Measurements from ENCODE around the gene PROZ. TPM values are rescaled to one million over a fixed set of nuclear protein-coding genes. Genes with fewer than 3 reads are reported as not detected.

PROZ gene
- total and polyA plus RNA-seq, 9 of the 15 experiments (the other 6 are each of a cell fraction or from before 2014, with no cell fraction given) = not detected

DNA sequence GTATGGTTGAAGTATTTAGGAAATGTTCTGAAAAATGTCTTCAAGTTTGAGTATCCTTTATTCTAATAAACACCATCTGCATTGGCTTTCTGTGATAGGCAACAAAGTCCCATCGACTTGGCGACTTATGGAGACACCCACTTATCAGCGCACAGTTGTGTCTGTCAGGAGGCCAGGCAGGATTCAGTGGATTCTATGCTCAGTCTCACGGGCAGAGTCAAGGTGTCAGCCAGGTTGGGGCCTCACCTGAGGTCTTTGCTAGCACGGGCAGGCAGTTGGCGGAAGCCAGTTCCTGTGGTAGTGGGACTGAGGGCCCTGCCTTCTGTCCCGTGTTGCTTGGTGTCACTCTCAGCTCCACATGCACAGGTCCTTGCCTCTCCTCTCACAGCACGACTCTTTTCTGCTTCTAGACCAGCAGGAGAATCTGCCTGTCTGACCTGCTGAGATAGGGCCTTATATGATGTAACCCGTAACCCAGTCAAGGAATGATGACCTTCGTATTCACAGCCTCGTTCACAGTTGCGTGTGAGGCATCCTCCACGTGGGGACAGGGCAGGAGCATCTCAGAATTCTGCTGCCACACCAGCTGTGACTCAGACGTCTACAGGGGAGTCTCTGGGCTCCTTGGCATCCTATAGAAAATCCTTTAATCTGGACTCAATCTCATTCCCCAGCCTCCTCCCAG, 61.0 kb downstream of the PROZ start (continued):
- 0 out of 2 replicates have a peak, but pooled peaks have one; percentile 17 for TF ChIP-seq HDAC2 (IDR thresholded peaks at IDR 0.05)
- no peak for TF ChIP-seq NR2C1 (IDR thresholded peaks at IDR 0.05)
- TF ChIP-seq NR2C1 (tag; IDR thresholded peaks at IDR 0.05) = peak; percentile 32; the same call in 1 of the 2 replicates
- TF ChIP-seq NR2C2 (CRISPR knock-in tag; IDR thresholded peaks at IDR 0.05) = no peak
- 0 out of 2 replicates have a peak, but pooled peaks have one; percentile 34 for TF ChIP-seq NR2C2 (tag; IDR thresholded peaks at IDR 0.05)
- TF ChIP-seq TEAD4 (IDR thresholded peaks at IDR 0.05; ENCODE audit: low read length) = peak; percentile 48; the same call in 1 of the 2 replicates
- TF ChIP-seq TEAD4 (CRISPR knock-in tag; IDR thresholded peaks at IDR 0.05; ENCODE audit: borderline replicate concordance) = no peak
- TF ChIP-seq L3MBTL2 (IDR thresholded peaks at IDR 0.05) = peak; percentile 75; the same call in 1 of the 2 replicates
- peak in 1 of 2 experiments; percentile 51; a peak in 1 of 4 replicates for TF ChIP-seq HDAC1 (IDR thresholded peaks at IDR 0.05)
- TF ChIP-seq ZNF224 (CRISPR knock-in tag; IDR thresholded peaks at IDR 0.05) = no peak
- TF ChIP-seq NUFIP1 (IDR thresholded peaks at IDR 0.05; ENCODE audit: partially characterized antibody) = no peak
- TF ChIP-seq, protein P1, sequence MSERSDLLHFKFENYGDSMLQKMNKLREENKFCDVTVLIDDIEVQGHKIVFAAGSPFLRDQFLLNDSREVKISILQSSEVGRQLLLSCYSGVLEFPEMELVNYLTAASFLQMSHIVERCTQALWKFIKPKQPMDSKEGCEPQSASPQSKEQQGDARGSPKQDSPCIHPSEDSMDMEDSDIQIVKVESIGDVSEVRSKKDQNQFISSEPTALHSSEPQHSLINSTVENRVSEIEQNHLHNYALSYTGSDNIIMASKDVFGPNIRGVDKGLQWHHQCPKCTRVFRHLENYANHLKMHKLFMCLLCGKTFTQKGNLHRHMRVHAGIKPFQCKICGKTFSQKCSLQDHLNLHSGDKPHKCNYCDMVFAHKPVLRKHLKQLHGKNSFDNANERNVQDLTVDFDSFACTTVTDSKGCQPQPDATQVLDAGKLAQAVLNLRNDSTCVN (CRISPR knock-in tag; IDR thresholded peaks at IDR 0.05) = no peak
- TF ChIP-seq, protein P2, sequence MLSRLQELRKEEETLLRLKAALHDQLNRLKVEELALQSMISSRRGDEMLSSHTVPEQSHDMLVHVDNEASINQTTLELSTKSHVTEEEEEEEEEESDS (CRISPR knock-in tag; IDR thresholded peaks at IDR 0.05) = no peak
- peak; percentile 76 for TF ChIP-seq MYC (IDR thresholded peaks at IDR 0.05; ENCODE audit: low read depth, low read length)
- no peak for TF ChIP-seq MYC (CRISPR knock-in tag; IDR thresholded peaks at IDR 0.05; ENCODE audit: borderline replicate concordance, low read depth)
- TF ChIP-seq ZSCAN29 (IDR thresholded peaks at IDR 0.05) = no peak
- TF ChIP-seq RBBP5 (IDR thresholded peaks at IDR 0.05; ENCODE audit: borderline replicate concordance, insufficient read depth, low read length, poor library complexity, severe bottlenecking) = no peak
- peak in 1 of 2 experiments; percentile 39; a peak in 1 of 4 replicates for TF ChIP-seq NRF1 (conservative IDR thresholded peaks at IDR 0.05 in 1 of 2, IDR thresholded peaks at IDR 0.05 in 1 of 2)
- TF ChIP-seq NCOA6 (IDR thresholded peaks at IDR 0.05) = no peak
- no peak for TF ChIP-seq ZNF197 (CRISPR knock-in tag; IDR thresholded peaks at IDR 0.05; ENCODE audit: low read depth)
- TF ChIP-seq EWSR1 (IDR thresholded peaks at IDR 0.05; ENCODE audit: borderline replicate concordance, low read depth, partially characterized antibody) = no peak
- TF ChIP-seq, protein P3, sequence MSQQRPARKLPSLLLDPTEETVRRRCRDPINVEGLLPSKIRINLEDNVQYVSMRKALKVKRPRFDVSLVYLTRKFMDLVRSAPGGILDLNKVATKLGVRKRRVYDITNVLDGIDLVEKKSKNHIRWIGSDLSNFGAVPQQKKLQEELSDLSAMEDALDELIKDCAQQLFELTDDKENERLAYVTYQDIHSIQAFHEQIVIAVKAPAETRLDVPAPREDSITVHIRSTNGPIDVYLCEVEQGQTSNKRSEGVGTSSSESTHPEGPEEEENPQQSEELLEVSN (IDR thresholded peaks at IDR 0.05; ENCODE audit: borderline replicate concordance in 1 of 2, extremely low read depth in 1 of 2, insufficient read depth in 1 of 2, insufficient read length in 1 of 2, low read depth in 1 of 2, low read length in 1 of 2, poor library complexity in 1 of 2, severe bottlenecking in 1 of 2) = peak; percentile 14 to 39
- TF ChIP-seq CEBPG (CRISPR knock-in tag; IDR thresholded peaks at IDR 0.05) = peak; percentile 84
- peak in 1 of 2 experiments; percentile 50; a peak in 2 of 4 replicates for TF ChIP-seq CEBPG (tag; conservative IDR thresholded peaks at IDR 0.05 in 1 of 2, IDR thresholded peaks at IDR 0.05 in 1 of 2)

Measured in K562 (cell line).